Measurements from ENCODE around the gene TOX3. TPM values are rescaled to one million over a fixed set of nuclear protein-coding genes. Genes with fewer than 3 reads are reported as not detected.

Gene TOX3
- total RNA-seq (2021), result 16.6 and 17.6 TPM in 2 replicates
- percentile 78 among the genes with signal in this experiment for Bru-seq, nascent RNA
- BruChase-seq, experiment 1, labeled RNA remaining after a 2-hour chase, result percentile 68 among the genes with signal in this experiment
- BruChase-seq, experiment 2, labeled RNA remaining after a 6-hour chase, result percentile 52 among the genes with signal in this experiment
- long read RNA-seq, transcript TOX3-201 (7 exons, 3,233 nt), result major isoform, 7 of 30 reads
- long read RNA-seq, partial matches to known transcripts, result 13 of 30 reads
- long read RNA-seq, other reads (novel, unspliced or antisense), result 8 of 30 reads

- POLR2A ChIA-PET (ENCODE audit: low non-redundant PET), result no interaction called here
- DNase-seq (ENCODE audit: low spot score), result peak; percentile 46
- Histone ChIP-seq H3K27ac (ENCODE audit: low read depth, low read length, poor library complexity, severe bottlenecking) (peak within 1 kb of the TSS; percentile 58), H3K9me3 (ENCODE audit: low read depth, low read length, poor library complexity, severe bottlenecking) (no peaks in the 10 kb centered on the region), H3K36me3 (ENCODE audit: insufficient read depth, low read length, poor library complexity, severe bottlenecking) (no peaks in the 10 kb centered on the region), H3K27me3 (replicated peaks; ENCODE audit: insufficient read depth, low read depth, low read length, poor library complexity) (peaks cover 68% of the 10 kb centered on the region), H3K4me3 (ENCODE audit: low read depth, low read length, poor library complexity, severe bottlenecking) (peak within 1 kb of the TSS; percentile 66), H3K4me1 (ENCODE audit: insufficient read depth, low read length, poor library complexity, severe bottlenecking) (peaks cover 3% of the 10 kb centered on the region)
- BruUV-seq (replicated peaks), result no TSS peak
- no peak for TF ChIP-seq CTCF (conservative IDR thresholded peaks at IDR 0.05; ENCODE audit: low read depth, low read length)
- no peak for TF ChIP-seq EZH2 (IDR thresholded peaks at IDR 0.05; ENCODE audit: borderline replicate concordance, low read depth, low read length, poor library complexity, severe bottlenecking)
- intact Hi-C loops (cut with micrococcal nuclease; ENCODE audit: unreplicated experiment), result loop anchor here (5.0 kb wide), 1 partner anchor 95 kb away; no protein-coding TSS in a partner anchor
- CTCF ChIA-PET, result no interaction called here
Measured at GRCh38 chr16:52547004-52547833, at the start of gene TOX3. TSS of gene TOX3 (minus strand) at chr16:52547143. CDS start at chr16:52546723, 420 bp downstream.

GRCh38 chr16:52592778-52593177 is 45.8 kb upstream of the TOX3 start:
- intact Hi-C loops (cut with micrococcal nuclease; ENCODE audit: unreplicated experiment), result no loop called here
- Histone ChIP-seq H3K36me3 (ENCODE audit: insufficient read depth, low read length, poor library complexity, severe bottlenecking) (no peaks in the 10 kb centered on the region), H3K27me3 (replicated peaks; ENCODE audit: insufficient read depth, low read depth, low read length, poor library complexity) (peaks cover 10% of the 10 kb centered on the region), H3K9me3 (ENCODE audit: low read depth, low read length, poor library complexity, severe bottlenecking) (no peaks in the 10 kb centered on the region), H3K27ac (ENCODE audit: low read depth, low read length, poor library complexity, severe bottlenecking) (no peak overlapping the region), H3K4me3 (ENCODE audit: low read depth, low read length, poor library complexity, severe bottlenecking) (no peak overlapping the region), H3K4me1 (ENCODE audit: insufficient read depth, low read length, poor library complexity, severe bottlenecking) (peaks cover 4% of the 10 kb centered on the region)
- ChIA-PET CTCF (no interaction called here), POLR2A (ENCODE audit: low non-redundant PET) (no interaction called here)
- no TSS peak for BruUV-seq (replicated peaks)
- DNase-seq (ENCODE audit: low spot score), result no peak
- TF ChIP-seq CTCF (conservative IDR thresholded peaks at IDR 0.05; ENCODE audit: low read depth, low read length), result no peak
- no peak for TF ChIP-seq EZH2 (IDR thresholded peaks at IDR 0.05; ENCODE audit: borderline replicate concordance, low read depth, low read length, poor library complexity, severe bottlenecking)

DNA sequence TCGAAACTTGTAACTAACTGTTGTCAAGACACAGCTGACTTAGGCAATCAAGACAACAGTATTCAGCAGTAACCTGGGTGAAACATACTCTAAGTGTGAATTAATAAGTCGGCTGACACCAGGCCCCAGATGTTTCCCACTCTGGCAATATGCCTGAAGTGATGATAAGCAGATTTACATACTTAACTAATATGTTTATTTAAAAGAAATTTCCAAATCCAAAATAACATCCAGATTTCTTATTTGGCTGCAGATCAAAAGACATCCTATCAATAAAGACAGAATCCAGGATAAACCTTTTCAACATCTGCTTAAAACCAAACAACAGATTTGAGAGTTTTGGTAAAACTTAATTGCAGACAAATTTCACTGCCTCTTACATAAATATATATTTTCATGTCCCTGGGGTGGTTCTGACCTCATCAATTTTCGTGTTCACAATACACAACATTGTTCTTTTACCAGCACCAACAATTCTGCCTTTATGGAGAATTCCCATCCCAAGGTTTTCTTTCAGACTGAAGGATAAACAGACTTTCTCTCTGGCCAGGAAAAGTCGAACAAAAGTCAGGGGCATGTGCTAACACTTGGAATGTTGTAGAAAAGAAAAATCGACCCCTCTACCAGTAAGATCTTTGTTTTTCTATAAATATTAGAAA is 45.1 kb upstream of the TOX3 start:
- H3K9me3 ChIP-seq (ENCODE audit: low read depth, low read length, poor library complexity, severe bottlenecking), result no peaks in the 10 kb centered on the region
- H3K27me3 ChIP-seq (replicated peaks; ENCODE audit: insufficient read depth, low read depth, low read length, poor library complexity), result peaks cover 10% of the 10 kb centered on the region
- no peak overlapping the region for H3K27ac ChIP-seq (ENCODE audit: low read depth, low read length, poor library complexity, severe bottlenecking)
- DNase-seq (ENCODE audit: low spot score), result peak; percentile 2
- ChIA-PET CTCF (no interaction called here), POLR2A (ENCODE audit: low non-redundant PET) (no interaction called here)
- BruUV-seq (replicated peaks), result no TSS peak
- H3K4me1 ChIP-seq (ENCODE audit: insufficient read depth, low read length, poor library complexity, severe bottlenecking), result peaks cover 4% of the 10 kb centered on the region
- no peak overlapping the region for H3K4me3 ChIP-seq (ENCODE audit: low read depth, low read length, poor library complexity, severe bottlenecking)
- intact Hi-C loops (cut with micrococcal nuclease; ENCODE audit: unreplicated experiment), result no loop called here
- TF ChIP-seq EZH2 (IDR thresholded peaks at IDR 0.05; ENCODE audit: borderline replicate concordance, low read depth, low read length, poor library complexity, severe bottlenecking) (no peak), CTCF (conservative IDR thresholded peaks at IDR 0.05; ENCODE audit: low read depth, low read length) (no peak)
- H3K36me3 ChIP-seq (ENCODE audit: insufficient read depth, low read length, poor library complexity, severe bottlenecking), result no peaks in the 10 kb centered on the region
